ENCODE results near the gene ZNRD2. TPM values are rescaled to one million over a fixed set of nuclear protein-coding genes. Genes with fewer than 3 reads are reported as not detected.

The ZNRD2 gene
- total RNA-seq, 1 experiment from 2014 or later = 66.8 TPM

- no TSS peak for BruUV-seq (replicated peaks)
- Histone ChIP-seq H3K27ac (ENCODE audit: low read depth, low read length) (peak overlapping the region; percentile 94), H3K9me2 (ENCODE audit: insufficient read depth) (no peaks in the 10 kb centered on the region)
These were observed 1.7 kb downstream of the ZNRD2 start for GRCh38 chr11:65571940-65572339.

More at GRCh38 chr11:65571940-65572339, 1.7 kb downstream of the ZNRD2 start:
- peaks cover 64% of the 10 kb centered on the region for H3K79me2 ChIP-seq (ENCODE audit: insufficient read depth, low read length)
- H2AFZ ChIP-seq (ENCODE audit: low read depth, low read length, poor library complexity, severe bottlenecking) = no peak overlapping the region
- intact Hi-C loops (cut with micrococcal nuclease) = loop anchor here (5.0 kb wide), 1 partner anchor 190 kb away; the partner anchor contains the start of gene SLC25A45
- TF ChIP-seq CTCF (IDR thresholded peaks at IDR 0.05 in 2 of 3, conservative IDR thresholded peaks at IDR 0.05 in 1 of 3; ENCODE audit: borderline replicate concordance in 1 of 3, insufficient read depth in 1 of 3, low read depth in 2 of 3, low read length in 2 of 3) (peak in 2 of 3 experiments; percentile 68 to 70; a peak in 4 of 6 replicates), JUND (IDR thresholded peaks at IDR 0.05) (no peak)
- ChIA-PET RAD21 (ENCODE audit: low non-redundant PET in 1 of 2, low total read pairs in 2 of 2, uncharacterized antibody in 2 of 2, unreplicated experiment in 2 of 2) (interaction anchor here in 1 of 2 experiments (1.3 to 3.3 kb wide), 3 partner anchors 13 to 32 kb away, joined by 3 to 32 read pairs (median 6); no protein-coding TSS in a partner anchor), CTCF (interaction anchor here (0.7 to 4.5 kb wide), 7 partner anchors 11 to 62 kb away, joined by 3 to 89 read pairs (median 9); partner anchors contain the start of gene PCNX3), POLR2A (interaction anchor here (0.6 to 3.9 kb wide), 5 partner anchors 12 to 318 kb away, joined by 3 to 15 read pairs (median 4); partner anchors contain the start of gene MALAT1)
- H3K4me1 ChIP-seq (ENCODE audit: control insufficient read depth in 1 of 2, insufficient read depth in 2 of 2, low read length in 2 of 2) = peaks cover 42 to 64% of the 10 kb centered on the region in 2 experiments
- ATAC-seq (peak; percentile 10; the same call in 1 of the 2 replicates), DNase-seq (ENCODE audit: low read depth, low spot score) (no peak)
- no peaks in the 10 kb centered on the region; a peak in 1 of 4 replicates for H3K36me3 ChIP-seq (ENCODE audit: control insufficient read depth in 1 of 2, insufficient read depth in 2 of 2, low read length in 2 of 2)
- H3K4me2 ChIP-seq (ENCODE audit: low read length) = peak overlapping the region; percentile 78
- no peaks in the 10 kb centered on the region for H3K27me3 ChIP-seq (ENCODE audit: insufficient read depth, low read length)
- H3K9ac ChIP-seq (ENCODE audit: low read length) = peak overlapping the region; percentile 98
- H3K9me3 ChIP-seq (ENCODE audit: control insufficient read depth in 1 of 2, insufficient read depth in 1 of 2, low read depth in 1 of 2, low read length in 2 of 2) = no peaks in the 10 kb centered on the region
- peak overlapping the region; percentile 97 to 100 for H3K4me3 ChIP-seq (replicated peaks in 1 of 2; ENCODE audit: low read depth in 1 of 2, low read length in 2 of 2)
- H4K20me1 ChIP-seq (ENCODE audit: insufficient read depth) = no peaks in the 10 kb centered on the region
